AG04450 (cell line): ENCODE measurements around the gene IGF2BP3. TPM values are rescaled to one million over a fixed set of nuclear protein-coding genes. Genes with fewer than 3 reads are reported as not detected.
"Not testable (repeated sequence)": the region's sequence is repeated elsewhere in the genome, so short reads cannot be mapped to it uniquely, and the experiment has no call there.

Source experiments
- CTCF ChIA-PET: fragments of 300-600, 350-600 bp; formaldehyde crosslinking; extraction: SDS; loops from one replicate; lab custom pipeline; 2022; ENCODE audit warnings: antibody characterized with exemption, inconsistent platforms; lab: Charles Lee
- POLR2A ChIA-PET: fragments of 350-600 bp; formaldehyde crosslinking; extraction: SDS; loops from one replicate; lab custom pipeline; 2021; ENCODE audit warnings: antibody characterized with exemption, inconsistent platforms; lab: Yijun Ruan, JAX
- DNase-seq: peaks from one replicate; pipeline ENCODE4 v3.0.0-alpha.2; 2011; ENCODE audit warnings: low read depth, low spot score
- H3K27ac ChIP-seq: one replicate; pipeline ENCODE4 v1.5.1; 2012; ENCODE audit warnings: low read depth, low read length, control low read depth
- H3K27me3 ChIP-seq: one replicate; pipeline ENCODE4 v1.6.0; 2012; ENCODE audit warnings: low read length; ENCODE audit not compliant: control insufficient read depth, insufficient read depth
- H3K4me3 ChIP-seq: 2 replicates; pipeline ENCODE4 v1.5.1; 2011; ENCODE audit warnings: mild to moderate bottlenecking, low read depth, low read length, control low read depth
- H3K9me3 ChIP-seq: 2 replicates; pipeline ENCODE4 v1.5.1; 2012; ENCODE audit warnings: low read length; ENCODE audit not compliant: control insufficient read depth, insufficient read depth
- CTCF ChIP-seq: IDR thresholded peaks from 2 replicates; pipeline ENCODE4 v1.5.1; 2011; ENCODE audit warnings: low read depth, low read length, control low read depth, inconsistent platforms
- polyA plus RNA-seq: library from polyadenylated mRNA; depleted of rRNA; stranded (reverse); fragments of >200 nt; gene quantifications from 2 replicates; pipeline ENCODE4 v1.2.3, GENCODE V29; 2011

The IGF2BP3 gene
- polyA plus RNA-seq, 1 experiment = 98.2 TPM

GRCh38 chr7:23419845-23420244 lies 50.4 kb downstream of the IGF2BP3 start:
- no peak overlapping the region for H3K27ac ChIP-seq
- H3K27me3 ChIP-seq = no peaks in the 10 kb centered on the region
- TF ChIP-seq CTCF = no peak
- H3K4me3 ChIP-seq = no peak overlapping the region
- ChIA-PET CTCF (interaction anchor here (1.0 kb wide), 1 partner anchor 158 kb away, joined by 3 read pairs; no protein-coding TSS in a partner anchor), POLR2A (no interaction called here)
- no peak for DNase-seq
- H3K9me3 ChIP-seq = peaks cover 4% of the 10 kb centered on the region; the same call in 1 of the 2 replicates

- POLR2A ChIA-PET = no interaction called here
- DNase-seq = no peak
- CTCF ChIA-PET = no interaction called here
- Histone ChIP-seq H3K4me3 (no peak overlapping the region), H3K9me3 (peaks cover 4% of the 10 kb centered on the region; the same call in 1 of the 2 replicates), H3K27me3 (no peaks in the 10 kb centered on the region), H3K27ac (no peak overlapping the region)
- TF ChIP-seq CTCF = no peak
These were observed 51.1 kb downstream of the IGF2BP3 start for GRCh38 chr7:23419160-23419559.

GRCh38 chr7:23418046-23418445 lies 52.2 kb downstream of the IGF2BP3 start:
- Histone ChIP-seq H3K27me3 (no peaks in the 10 kb centered on the region), H3K9me3 (peaks cover 4% of the 10 kb centered on the region; the same call in 1 of the 2 replicates), H3K4me3 (no peak overlapping the region), H3K27ac (no peak overlapping the region)
- DNase-seq = no peak
- CTCF ChIA-PET = interaction anchor here (1.4 kb wide), 1 partner anchor 145 kb away, joined by 4 read pairs; no protein-coding TSS in a partner anchor
- no peak for TF ChIP-seq CTCF
- POLR2A ChIA-PET = no interaction called here

GRCh38 chr7:23415198-23415597 lies 55.1 kb downstream of the IGF2BP3 start:
- Histone ChIP-seq H3K27ac (no peak overlapping the region), H3K4me3 (no peak overlapping the region), H3K9me3 (peaks cover 4% of the 10 kb centered on the region; the same call in 1 of the 2 replicates), H3K27me3 (no peaks in the 10 kb centered on the region)
- CTCF ChIA-PET = no interaction called here
- no peak for DNase-seq
- TF ChIP-seq CTCF = no peak
- POLR2A ChIA-PET = no interaction called here

GRCh38 chr7:23410446-23411183 lies 59.7 kb downstream of the IGF2BP3 start:
- Histone ChIP-seq H3K27ac (no peak overlapping the region), H3K9me3 (peaks cover 4% of the 10 kb centered on the region; the same call in 1 of the 2 replicates), H3K27me3 (no peaks in the 10 kb centered on the region), H3K4me3 (no peak overlapping the region)
- DNase-seq = no peak
- ChIA-PET POLR2A (no interaction called here), CTCF (interaction anchor here (0.8 kb wide), 1 partner anchor 138 kb away, joined by 3 read pairs; no protein-coding TSS in a partner anchor)
- no peak for TF ChIP-seq CTCF

- POLR2A ChIA-PET, H3K9me3 ChIP-seq, H3K27me3 ChIP-seq, DNase-seq, H3K4me3 ChIP-seq, H3K27ac ChIP-seq: not testable (repeated sequence)
- CTCF ChIA-PET = interaction anchor here (0.6 to 0.8 kb wide), 4 partner anchors 9 to 321 kb away, joined by 3 to 4 read pairs (median 4); no protein-coding TSS in a partner anchor
These were observed 63.7 kb downstream of the IGF2BP3 start for GRCh38 chr7:23406564-23406963.
